ENCODE data around the gene NHSL2. TPM values are rescaled to one million over a fixed set of nuclear protein-coding genes. Genes with fewer than 3 reads are reported as not detected.

NHSL2 gene
- total RNA-seq, 1 experiment from 2014 or later, result not detected

DNA sequence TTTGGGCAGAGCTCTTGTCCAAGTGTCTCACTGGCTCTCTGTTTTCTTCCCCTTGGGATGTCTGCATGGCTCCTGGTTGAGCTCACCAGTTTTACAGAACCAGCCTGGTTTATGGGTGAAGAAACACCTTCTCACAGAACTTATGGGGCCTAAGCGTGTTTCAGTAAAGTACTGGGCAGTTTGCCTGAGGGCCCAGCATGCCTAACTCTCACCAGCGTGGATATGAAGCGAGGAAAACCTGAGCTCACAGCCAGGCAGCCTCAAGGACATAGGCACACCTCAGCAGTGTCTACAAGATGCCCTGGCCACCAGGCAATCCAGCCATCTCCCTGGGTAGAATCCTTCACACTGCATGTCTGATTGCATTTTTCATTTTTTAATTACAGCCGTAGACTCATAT lies 9.2 kb downstream of the NHSL2 start:
- H4K20me1 ChIP-seq (ENCODE audit: insufficient read depth), result no peaks in the 10 kb centered on the region
- H3K27me3 ChIP-seq (ENCODE audit: insufficient read depth, low read depth), result peaks cover 19% of the 10 kb centered on the region; the same call in 1 of the 2 replicates
- BruUV-seq (replicated peaks), result no TSS peak
- H3K36me3 ChIP-seq (ENCODE audit: low read depth), result no peaks in the 10 kb centered on the region
- H3K4me3 ChIP-seq, result no peak overlapping the region
- no peak overlapping the region for H3K4me2 ChIP-seq
- DNase-seq, result no peak
- H3K9me2 ChIP-seq (ENCODE audit: insufficient read depth), result no peaks in the 10 kb centered on the region
- POLR2A ChIA-PET (ENCODE audit: unreplicated experiment), result no interaction called here
- H3K79me2 ChIP-seq (ENCODE audit: low read depth), result no peaks in the 10 kb centered on the region
- CTCF ChIA-PET, result no interaction called here
- no peaks in the 10 kb centered on the region for H3K9me3 ChIP-seq (ENCODE audit: insufficient read depth, low read depth)
- no peak overlapping the region for H2AFZ ChIP-seq
- no peak overlapping the region for H3K27ac ChIP-seq
- H3F3A ChIP-seq (ENCODE audit: insufficient read depth, low read depth), result no peaks in the 10 kb centered on the region
- H3K4me1 ChIP-seq (replicated peaks; ENCODE audit: insufficient read depth), result no peaks in the 10 kb centered on the region
- no peak for TF ChIP-seq CTCF (conservative IDR thresholded peaks at IDR 0.05)
- TF ChIP-seq EZH2 (IDR thresholded peaks at IDR 0.05; ENCODE audit: low read depth), result no peak
- intact Hi-C loops (cut with micrococcal nuclease; ENCODE audit: unreplicated experiment), result no loop called here

DNA sequence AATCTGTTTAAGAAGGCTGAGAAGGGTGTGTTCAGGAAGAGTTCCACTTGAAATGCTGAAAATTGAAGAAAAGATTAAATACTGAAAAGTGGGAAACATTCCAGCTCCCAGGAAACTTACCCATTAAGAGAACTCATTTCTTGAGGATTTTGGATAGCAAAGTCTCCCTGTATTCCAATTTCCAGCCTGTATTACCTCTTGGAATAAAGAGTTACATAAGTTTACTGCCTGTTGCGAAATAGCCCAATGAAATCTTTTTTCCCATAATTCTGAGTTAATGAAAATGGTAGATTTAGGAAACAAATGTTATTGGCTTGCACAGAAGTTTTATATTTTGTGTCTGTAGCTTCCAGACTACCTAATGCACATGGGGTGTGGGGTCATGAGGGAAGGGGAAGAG lies 12.0 kb downstream of the NHSL2 start:
- ChIA-PET CTCF (no interaction called here), POLR2A (ENCODE audit: unreplicated experiment) (no interaction called here)
- no TSS peak for BruUV-seq (replicated peaks)
- Histone ChIP-seq H3K27ac (no peak overlapping the region), H2AFZ (no peak overlapping the region), H3K79me2 (ENCODE audit: low read depth) (no peaks in the 10 kb centered on the region), H3K9me2 (ENCODE audit: insufficient read depth) (no peaks in the 10 kb centered on the region), H3K4me1 (replicated peaks; ENCODE audit: insufficient read depth) (no peaks in the 10 kb centered on the region), H3K4me2 (no peak overlapping the region), H3K36me3 (ENCODE audit: low read depth) (no peaks in the 10 kb centered on the region), H3K4me3 (no peak overlapping the region), H4K20me1 (ENCODE audit: insufficient read depth) (no peaks in the 10 kb centered on the region), H3K27me3 (ENCODE audit: insufficient read depth, low read depth) (peaks cover 31% of the 10 kb centered on the region), H3K9me3 (ENCODE audit: insufficient read depth, low read depth) (no peaks in the 10 kb centered on the region), H3F3A (ENCODE audit: insufficient read depth, low read depth) (no peaks in the 10 kb centered on the region)
- TF ChIP-seq EZH2 (IDR thresholded peaks at IDR 0.05; ENCODE audit: low read depth) (no peak), CTCF (conservative IDR thresholded peaks at IDR 0.05) (no peak)
- DNase-seq, result no peak
- intact Hi-C loops (cut with micrococcal nuclease; ENCODE audit: unreplicated experiment), result no loop called here

DNA sequence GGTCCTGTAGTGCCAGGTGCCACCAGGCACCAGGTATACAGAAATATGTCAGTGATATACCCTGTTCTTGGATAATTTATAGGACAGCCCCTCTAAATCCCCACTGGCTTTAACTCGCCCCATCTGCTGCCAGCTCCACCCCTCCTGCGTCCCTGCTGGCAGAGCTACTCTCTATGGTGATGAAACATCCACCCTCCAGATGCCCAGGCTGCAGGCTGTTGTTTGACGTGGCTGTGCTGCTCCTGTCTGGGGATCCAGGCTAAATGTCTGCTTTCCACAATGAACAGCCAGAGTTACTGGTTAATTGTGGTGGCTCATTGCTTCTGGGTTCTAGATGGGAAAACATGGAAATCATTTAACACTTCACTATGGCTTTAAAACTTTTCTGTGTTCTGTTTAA lies 12.9 kb downstream of the NHSL2 start:
- Histone ChIP-seq H3K9me3 (ENCODE audit: insufficient read depth, low read depth) (no peaks in the 10 kb centered on the region), H3K36me3 (ENCODE audit: low read depth) (no peaks in the 10 kb centered on the region), H3K79me2 (ENCODE audit: low read depth) (no peaks in the 10 kb centered on the region), H3K27ac (no peak overlapping the region), H3K27me3 (ENCODE audit: insufficient read depth, low read depth) (peaks cover 39% of the 10 kb centered on the region), H3K4me3 (no peak overlapping the region), H3K9me2 (ENCODE audit: insufficient read depth) (no peaks in the 10 kb centered on the region), H3K4me1 (replicated peaks; ENCODE audit: insufficient read depth) (no peaks in the 10 kb centered on the region), H3K4me2 (no peak overlapping the region), H2AFZ (no peak overlapping the region), H3F3A (ENCODE audit: insufficient read depth, low read depth) (no peaks in the 10 kb centered on the region), H4K20me1 (ENCODE audit: insufficient read depth) (no peaks in the 10 kb centered on the region)
- CTCF ChIA-PET, result no interaction called here
- no peak for DNase-seq
- no peak for TF ChIP-seq CTCF (conservative IDR thresholded peaks at IDR 0.05)
- TF ChIP-seq EZH2 (IDR thresholded peaks at IDR 0.05; ENCODE audit: low read depth), result no peak
- no TSS peak for BruUV-seq (replicated peaks)
- intact Hi-C loops (cut with micrococcal nuclease; ENCODE audit: unreplicated experiment), result no loop called here
- POLR2A ChIA-PET (ENCODE audit: unreplicated experiment), result no interaction called here

Measured in PC-9 (cell line).